NCI-H82 treated with DMSO at 0.1 percent for 48 hours (cell line): ENCODE results near the gene CHRNE.
A peak's percentile ranks its signal among the peaks of the same experiment; 100 is the strongest.
"Not testable (repeated sequence)": the region's sequence is repeated elsewhere in the genome, so short reads cannot be mapped to it uniquely, and the experiment has no call there.

Source experiments
- DNase-seq: peaks from one replicate; lab custom pipeline; 2025; ENCODE audit not compliant: unreplicated experiment; lab: John Stamatoyannopoulos, UW

CHRNE gene

GRCh38 chr17:4908301-4908700 is 5.4 kb upstream of the CHRNE start:
- DNase-seq = no peak

- DNase-seq = not testable (repeated sequence)
Observed at GRCh38 chr17:4906642-4907041, 3.7 kb upstream of the CHRNE start.

GRCh38 chr17:4902540-4902939 is 358 bp downstream of the CHRNE start:
- peak; percentile 50 for DNase-seq

GRCh38 chr17:4901648-4902344 is 1.1 kb downstream of the CHRNE start:
- DNase-seq = no peak

GRCh38 chr17:4901108-4901647 is 1.7 kb downstream of the CHRNE start:
- no peak for DNase-seq

GRCh38 chr17:4900231-4901107 is 2.4 kb downstream of the CHRNE start:
- DNase-seq = no peak

- no peak for DNase-seq
Observed at GRCh38 chr17:4899341-4900230, 3.3 kb downstream of the CHRNE start, which contains the start of gene C17orf107. TSS of gene C17orf107 (plus strand) at chr17:4899536. CDS start at chr17:4899763, 227 bp downstream.

GRCh38 chr17:4898927-4899326 is 4.0 kb downstream of the CHRNE start:
- DNase-seq = no peak

GRCh38 chr17:4898351-4898750 is 4.5 kb downstream of the CHRNE start:
- DNase-seq = no peak

- no peak for DNase-seq
Observed at GRCh38 chr17:4897785-4898184, 5.1 kb downstream of the CHRNE start.

- DNase-seq = no peak
Observed at GRCh38 chr17:4897198-4897687, 5.7 kb downstream of the CHRNE start.

GRCh38 chr17:4896332-4897197 is 6.3 kb downstream of the CHRNE start:
- no peak for DNase-seq

GRCh38 chr17:4895657-4896331 is 7.1 kb downstream of the CHRNE start:
- peak; percentile 29 for DNase-seq

GRCh38 chr17:4895121-4895520 is 7.8 kb downstream of the CHRNE start:
- DNase-seq = no peak

GRCh38 chr17:4893721-4894560 is 9.0 kb downstream of the CHRNE start:
- DNase-seq = no peak

GRCh38 chr17:4893272-4893671 is 9.6 kb downstream of the CHRNE start:
- DNase-seq = no peak

- no peak for DNase-seq
Observed at GRCh38 chr17:4892499-4893221, 10.2 kb downstream of the CHRNE start.
